ENCODE measurements around the gene ERLEC1.
"Not testable (repeated sequence)": the region's sequence is repeated elsewhere in the genome, so short reads cannot be mapped to it uniquely, and the experiment has no call there.

The ERLEC1 gene, protein sequence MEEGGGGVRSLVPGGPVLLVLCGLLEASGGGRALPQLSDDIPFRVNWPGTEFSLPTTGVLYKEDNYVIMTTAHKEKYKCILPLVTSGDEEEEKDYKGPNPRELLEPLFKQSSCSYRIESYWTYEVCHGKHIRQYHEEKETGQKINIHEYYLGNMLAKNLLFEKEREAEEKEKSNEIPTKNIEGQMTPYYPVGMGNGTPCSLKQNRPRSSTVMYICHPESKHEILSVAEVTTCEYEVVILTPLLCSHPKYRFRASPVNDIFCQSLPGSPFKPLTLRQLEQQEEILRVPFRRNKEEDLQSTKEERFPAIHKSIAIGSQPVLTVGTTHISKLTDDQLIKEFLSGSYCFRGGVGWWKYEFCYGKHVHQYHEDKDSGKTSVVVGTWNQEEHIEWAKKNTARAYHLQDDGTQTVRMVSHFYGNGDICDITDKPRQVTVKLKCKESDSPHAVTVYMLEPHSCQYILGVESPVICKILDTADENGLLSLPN

DNA sequence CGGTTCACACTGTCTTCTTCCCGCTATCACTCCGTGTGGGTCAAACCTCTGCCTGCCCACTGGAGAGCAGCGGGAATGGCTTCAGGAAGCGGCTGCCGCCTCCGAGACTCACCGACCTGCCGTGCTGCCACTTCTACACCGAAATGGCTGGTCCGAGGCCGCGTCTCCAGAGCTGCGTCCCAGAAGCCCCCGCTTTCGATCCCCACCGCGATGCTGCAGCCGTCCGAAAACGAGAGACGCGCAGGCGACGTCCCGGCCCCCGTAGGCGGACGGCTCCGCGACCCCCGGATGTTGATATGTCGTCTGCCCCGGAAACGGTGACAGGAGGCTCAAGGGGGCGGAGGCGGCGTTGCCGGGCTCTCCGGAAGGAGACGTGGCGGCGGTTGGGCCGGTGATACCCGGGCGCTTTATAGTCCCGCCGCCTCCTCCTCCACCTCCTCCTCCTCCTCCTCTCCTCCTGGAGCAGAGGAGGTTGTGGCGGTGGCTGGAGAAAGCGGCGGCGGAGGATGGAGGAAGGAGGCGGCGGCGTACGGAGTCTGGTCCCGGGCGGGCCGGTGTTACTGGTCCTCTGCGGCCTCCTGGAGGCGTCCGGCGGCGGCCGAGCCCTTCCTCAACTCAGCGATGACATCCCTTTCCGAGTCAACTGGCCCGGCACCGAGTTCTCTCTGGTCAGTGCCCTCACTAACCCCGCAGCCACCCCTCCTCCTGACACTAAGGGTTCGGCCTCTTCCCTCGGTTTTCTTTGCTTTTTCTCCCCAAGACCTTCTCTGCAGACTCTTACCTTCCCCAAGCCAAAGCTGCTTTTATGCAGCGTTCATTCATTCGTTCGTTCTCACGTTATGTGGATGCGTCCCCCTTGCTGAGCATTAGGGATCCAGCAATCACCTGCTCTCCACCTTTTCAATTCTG lies at the start of gene ERLEC1, which contains the start of gene ASB3:
TSS of gene ERLEC1 (plus strand) at position 340 of the 909 bp plus-strand sequence. CDS start at position 507, 167 bp downstream.
TSS of gene ASB3 (minus strand) at position 249 of the 909 bp plus-strand sequence. CDS start 21,381 bp downstream, outside the sequence.
- in situ Hi-C loops (cut with MboI; ENCODE audit: low pct_unique_long_range_greater_than_20kb, low sequenced_read_pairs) = no loop called here

DNA sequence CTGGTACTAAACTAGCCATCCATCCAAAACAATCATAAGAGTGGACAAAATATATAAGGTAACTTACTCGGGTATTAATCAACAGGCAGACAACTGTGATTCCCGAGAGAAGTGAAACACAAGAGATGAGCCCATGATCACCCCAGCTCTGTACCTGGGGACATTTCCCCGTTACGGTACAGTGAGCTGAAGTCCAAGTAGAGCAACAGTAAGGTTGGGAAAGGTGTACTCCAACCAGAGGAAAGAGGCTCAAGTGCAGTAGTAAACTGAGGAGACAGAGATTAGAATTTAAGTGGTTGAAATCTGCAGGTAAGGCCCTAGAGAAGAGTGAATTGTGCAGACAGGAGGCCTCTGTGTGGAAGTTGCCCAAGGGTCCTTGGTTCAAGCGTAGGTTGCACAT lies 49.8 kb upstream of the ERLEC1 start:
- DNase-seq = no peak
- in situ Hi-C loops (cut with MboI; ENCODE audit: low pct_unique_long_range_greater_than_20kb, low sequenced_read_pairs) = no loop called here

More for the DNA sequence above, at the start of gene ERLEC1, which contains the start of gene ASB3:
- peak; percentile 92 for DNase-seq

DNA sequence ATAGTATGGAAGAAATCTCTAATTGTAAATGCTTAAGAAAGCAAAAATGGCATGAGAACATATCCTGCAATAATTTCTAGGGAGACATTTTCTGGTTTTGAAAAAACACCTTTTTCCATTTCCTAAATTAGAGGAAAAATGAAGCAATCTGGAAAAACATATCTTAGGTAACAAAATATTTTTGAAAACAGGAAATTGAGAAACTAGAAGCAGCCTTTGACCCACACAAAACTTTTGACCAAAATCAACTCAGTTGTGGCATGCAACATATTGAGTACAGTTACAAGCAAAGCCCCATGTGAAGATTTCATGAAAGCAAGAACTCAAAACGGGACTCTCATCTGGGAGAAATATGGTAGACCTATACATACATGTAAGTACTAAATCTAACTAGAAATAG lies 47.8 kb upstream of the ERLEC1 start:
- in situ Hi-C loops (cut with MboI; ENCODE audit: low pct_unique_long_range_greater_than_20kb, low sequenced_read_pairs) = no loop called here
- peak; percentile 5 for DNase-seq

DNA sequence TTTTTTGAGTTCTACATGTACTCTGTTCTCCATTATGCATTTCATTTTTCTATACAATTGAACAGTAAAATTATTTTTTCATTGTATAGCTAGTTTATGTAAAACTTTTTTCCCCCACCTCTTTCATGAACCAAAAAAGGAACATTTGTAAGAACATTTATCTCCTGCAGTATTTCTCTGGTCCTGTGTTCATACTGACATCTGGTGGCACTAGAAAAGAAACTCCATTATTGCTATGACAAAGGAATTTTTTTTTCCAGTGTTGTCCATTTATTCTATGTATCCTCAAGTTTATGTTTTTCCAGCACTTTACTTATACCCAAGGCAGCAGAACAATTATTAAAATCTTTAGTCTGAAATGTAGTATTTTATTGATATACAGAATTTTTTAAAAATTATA lies 46.7 kb upstream of the ERLEC1 start:
- in situ Hi-C loops (cut with MboI; ENCODE audit: low pct_unique_long_range_greater_than_20kb, low sequenced_read_pairs) = no loop called here
- peak; percentile 19 for DNase-seq

DNA sequence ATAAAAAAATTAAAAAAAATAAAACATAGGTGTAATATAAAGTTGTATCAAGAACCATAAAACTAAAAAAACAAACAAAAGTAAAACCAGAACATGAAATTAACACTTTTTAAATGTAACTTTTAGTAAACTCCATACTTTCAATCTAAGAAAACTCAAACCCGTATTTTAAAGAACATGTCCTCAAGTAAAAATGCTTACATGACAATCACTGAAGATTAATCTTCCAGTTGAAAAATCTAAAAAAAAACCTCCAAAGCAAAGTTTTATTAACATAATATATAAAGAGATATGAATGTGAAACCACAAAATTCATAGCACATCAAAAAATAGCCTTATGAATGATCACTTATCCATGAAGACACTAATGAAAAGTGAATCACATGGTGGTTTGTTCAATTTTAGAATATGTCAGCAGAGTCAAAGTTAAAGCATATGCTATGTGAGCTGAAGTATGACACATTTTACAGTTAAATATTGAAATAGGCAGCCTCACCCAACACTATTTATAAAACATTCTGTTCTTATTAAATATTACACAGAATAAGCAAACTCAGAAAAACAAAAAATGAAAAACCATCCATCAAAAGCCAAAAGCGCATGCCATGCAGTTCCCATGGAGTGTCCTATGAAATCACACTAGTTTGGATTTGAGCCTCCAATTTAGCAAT lies 42.3 kb upstream of the ERLEC1 start:
- in situ Hi-C loops (cut with MboI; ENCODE audit: low pct_unique_long_range_greater_than_20kb, low sequenced_read_pairs) = no loop called here
- no peak for DNase-seq

DNA sequence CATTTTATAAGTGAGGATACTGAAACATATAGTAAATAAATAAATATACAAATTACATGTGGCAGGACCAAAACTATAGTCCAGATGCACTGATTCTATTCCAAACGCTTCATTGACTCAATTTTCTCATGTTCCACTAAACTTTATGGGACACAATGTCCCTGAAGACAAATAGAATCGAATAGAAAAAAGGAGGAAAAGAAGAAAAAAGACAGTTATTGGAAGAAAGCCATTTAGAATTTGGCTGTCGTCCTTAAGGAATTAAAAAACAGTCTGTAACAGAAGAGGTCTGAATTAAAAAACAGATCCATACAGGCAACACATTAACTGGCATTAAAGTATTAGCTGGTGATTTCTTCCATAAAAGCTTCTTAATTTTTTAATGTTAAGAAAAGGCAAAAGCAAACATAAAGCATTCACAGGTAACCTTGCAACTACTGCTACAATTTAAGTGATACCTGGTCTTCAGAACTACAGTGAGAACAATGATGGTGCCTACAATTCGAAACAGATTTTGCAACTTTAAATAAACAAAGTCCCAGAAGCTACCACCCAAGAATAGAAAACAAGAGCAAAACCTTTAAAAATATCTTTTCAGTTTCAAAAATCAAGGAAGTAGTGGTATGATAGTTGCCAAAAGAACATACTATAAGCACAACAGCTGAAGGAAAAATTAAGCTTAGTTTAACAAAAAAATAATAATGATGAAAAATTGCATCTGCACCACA lies 36.6 kb upstream of the ERLEC1 start:
- in situ Hi-C loops (cut with MboI; ENCODE audit: low pct_unique_long_range_greater_than_20kb, low sequenced_read_pairs) = no loop called here
- DNase-seq = no peak

DNA sequence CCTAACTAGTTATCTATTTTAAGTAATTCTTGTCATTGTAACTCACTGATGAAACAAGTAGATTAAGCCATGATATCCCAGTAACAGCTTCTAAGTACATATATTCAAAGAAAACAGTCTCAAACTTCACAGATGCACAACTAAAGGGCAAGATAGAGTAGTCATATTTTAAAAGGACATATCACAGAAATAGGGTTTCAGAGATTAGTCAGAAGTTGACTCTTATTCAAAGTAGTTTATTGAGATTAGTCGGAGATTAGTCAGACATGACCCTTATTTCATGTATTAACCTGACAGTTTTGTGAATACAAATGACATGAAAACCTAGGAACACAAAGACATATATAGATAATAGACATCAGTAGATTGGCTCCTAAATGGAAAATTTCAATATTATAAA lies 35.1 kb upstream of the ERLEC1 start:
- in situ Hi-C loops (cut with MboI; ENCODE audit: low pct_unique_long_range_greater_than_20kb, low sequenced_read_pairs) = no loop called here
- DNase-seq = no peak

DNA sequence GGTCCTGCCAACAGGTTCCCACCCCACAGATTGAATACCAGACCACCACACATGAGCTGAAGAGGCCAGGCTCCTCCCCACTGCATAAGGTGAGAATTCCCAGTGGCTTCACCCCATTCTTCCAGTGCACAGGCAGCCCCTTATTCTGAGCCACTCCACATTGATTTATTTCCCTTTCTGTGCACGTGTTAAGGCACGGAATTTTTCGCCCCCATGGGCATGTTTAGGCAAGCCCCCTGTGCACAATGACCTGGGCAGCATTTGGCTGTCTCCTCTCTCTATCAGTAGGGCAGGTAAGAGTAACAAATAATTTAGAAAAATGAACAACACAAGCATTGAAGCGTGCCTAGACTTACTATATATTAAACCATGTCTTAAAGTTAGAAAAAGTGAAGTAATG lies 34.5 kb upstream of the ERLEC1 start:
- no peak for DNase-seq

DNA sequence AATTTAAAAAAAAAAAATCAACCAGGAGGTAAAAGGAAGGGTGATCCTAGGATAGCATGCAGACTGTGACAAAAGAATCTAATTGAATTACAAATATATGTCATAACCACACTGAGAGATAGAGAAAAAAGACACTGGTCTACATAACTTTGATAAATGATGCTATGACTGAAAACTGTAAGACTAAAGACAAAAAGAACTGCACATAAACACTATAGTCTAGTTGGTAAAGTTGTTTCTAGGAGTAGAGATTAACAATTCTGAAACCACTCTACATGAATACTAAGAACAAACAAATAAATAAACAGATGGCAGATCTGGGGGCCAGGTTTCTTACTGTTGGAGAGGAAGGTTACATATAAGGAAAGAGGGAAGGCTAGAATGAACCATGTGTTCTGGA lies 33.8 kb upstream of the ERLEC1 start:
- in situ Hi-C loops (cut with MboI; ENCODE audit: low pct_unique_long_range_greater_than_20kb, low sequenced_read_pairs) = no loop called here

More for the DNA sequence above, 34.5 kb upstream of the ERLEC1 start:
- in situ Hi-C loops (cut with MboI; ENCODE audit: low pct_unique_long_range_greater_than_20kb, low sequenced_read_pairs) = no loop called here

DNA sequence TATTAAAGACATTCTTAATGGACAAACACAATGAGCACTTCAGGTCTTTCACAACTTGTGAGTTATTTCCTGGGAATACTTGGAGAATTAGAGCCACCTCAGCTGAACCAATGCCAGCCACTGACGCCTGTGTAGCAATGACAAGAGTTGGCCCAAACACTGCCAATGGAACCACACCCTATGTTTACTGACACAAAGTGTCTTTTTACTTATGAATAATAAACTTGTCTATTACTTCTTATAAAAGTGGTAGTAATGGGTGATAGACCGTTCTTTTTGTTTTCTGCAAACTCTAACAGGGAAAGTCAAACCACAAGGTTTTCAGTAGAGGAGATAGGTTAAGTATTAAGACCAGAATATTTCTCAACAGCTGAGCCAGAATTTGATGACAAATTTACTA lies 31.7 kb upstream of the ERLEC1 start:
- DNase-seq = no peak
- in situ Hi-C loops (cut with MboI; ENCODE audit: low pct_unique_long_range_greater_than_20kb, low sequenced_read_pairs) = no loop called here

More for the DNA sequence above, 33.8 kb upstream of the ERLEC1 start:
- no peak for DNase-seq

DNA sequence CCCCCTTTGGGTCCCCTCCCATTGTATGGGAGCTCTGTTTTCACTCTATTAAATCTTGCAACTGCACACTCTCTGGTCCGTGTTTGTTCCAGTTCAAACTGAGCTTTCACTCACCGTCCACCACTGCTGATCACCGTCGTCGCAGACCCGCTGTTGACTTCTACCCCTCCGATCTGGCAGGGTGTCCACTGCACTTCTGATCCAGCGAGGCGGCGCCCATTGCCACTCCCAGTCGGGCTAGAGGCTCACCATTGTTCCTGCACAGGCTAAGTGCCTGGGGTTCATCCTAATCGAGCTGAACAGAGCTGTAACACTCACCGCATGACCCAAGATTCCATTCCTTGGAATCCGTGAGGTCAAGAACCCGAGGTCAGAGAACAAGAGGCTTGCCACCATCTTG lies 30.2 kb upstream of the ERLEC1 start:
- in situ Hi-C loops (cut with MboI; ENCODE audit: low pct_unique_long_range_greater_than_20kb, low sequenced_read_pairs) = no loop called here

DNA sequence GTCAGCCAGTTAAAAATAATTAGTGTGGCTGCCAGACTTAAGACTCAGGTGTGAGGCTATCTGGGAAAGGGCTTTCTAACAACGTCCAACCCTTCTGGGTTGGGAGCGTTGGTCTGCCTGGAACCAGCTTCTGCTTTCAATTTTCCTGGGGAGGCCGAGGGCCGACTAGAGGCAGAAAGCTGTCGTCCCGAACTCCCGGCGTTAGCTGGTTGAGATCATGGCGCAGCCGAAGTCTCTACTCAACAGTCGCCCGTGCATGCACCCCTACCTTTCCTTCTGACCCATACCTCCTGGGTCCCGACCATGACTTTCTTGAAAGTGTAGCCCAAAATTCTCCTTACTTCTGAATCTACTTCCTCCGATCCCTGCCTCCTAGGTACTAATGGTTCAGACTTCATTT lies 29.6 kb upstream of the ERLEC1 start:
- in situ Hi-C loops (cut with MboI; ENCODE audit: low pct_unique_long_range_greater_than_20kb, low sequenced_read_pairs) = not testable (repeated sequence)

More for the DNA sequence above, 30.2 kb upstream of the ERLEC1 start:
- no peak for DNase-seq

DNA sequence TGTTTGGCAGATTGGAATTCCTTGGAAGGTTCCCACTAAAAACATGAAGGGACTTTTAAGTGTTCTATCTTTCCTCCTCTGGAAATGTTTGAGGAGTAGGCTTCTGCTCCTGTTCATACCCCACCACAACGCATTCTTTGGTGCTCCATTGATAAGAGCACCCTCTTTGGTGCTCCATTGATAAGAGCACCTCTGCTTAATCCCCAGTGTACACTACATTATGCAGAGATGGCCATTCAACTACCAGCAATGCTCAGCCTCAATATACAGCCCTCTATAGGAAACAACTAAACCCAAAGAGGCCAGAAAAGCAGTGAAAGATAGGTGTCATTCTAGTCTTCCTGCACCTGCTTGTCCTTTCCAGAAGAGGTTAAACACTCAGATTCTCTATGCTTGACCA lies 21.1 kb upstream of the ERLEC1 start:
- DNase-seq = no peak
- in situ Hi-C loops (cut with MboI; ENCODE audit: low pct_unique_long_range_greater_than_20kb, low sequenced_read_pairs) = no loop called here

More for the DNA sequence above, 29.6 kb upstream of the ERLEC1 start:
- not testable (repeated sequence) for DNase-seq

DNA sequence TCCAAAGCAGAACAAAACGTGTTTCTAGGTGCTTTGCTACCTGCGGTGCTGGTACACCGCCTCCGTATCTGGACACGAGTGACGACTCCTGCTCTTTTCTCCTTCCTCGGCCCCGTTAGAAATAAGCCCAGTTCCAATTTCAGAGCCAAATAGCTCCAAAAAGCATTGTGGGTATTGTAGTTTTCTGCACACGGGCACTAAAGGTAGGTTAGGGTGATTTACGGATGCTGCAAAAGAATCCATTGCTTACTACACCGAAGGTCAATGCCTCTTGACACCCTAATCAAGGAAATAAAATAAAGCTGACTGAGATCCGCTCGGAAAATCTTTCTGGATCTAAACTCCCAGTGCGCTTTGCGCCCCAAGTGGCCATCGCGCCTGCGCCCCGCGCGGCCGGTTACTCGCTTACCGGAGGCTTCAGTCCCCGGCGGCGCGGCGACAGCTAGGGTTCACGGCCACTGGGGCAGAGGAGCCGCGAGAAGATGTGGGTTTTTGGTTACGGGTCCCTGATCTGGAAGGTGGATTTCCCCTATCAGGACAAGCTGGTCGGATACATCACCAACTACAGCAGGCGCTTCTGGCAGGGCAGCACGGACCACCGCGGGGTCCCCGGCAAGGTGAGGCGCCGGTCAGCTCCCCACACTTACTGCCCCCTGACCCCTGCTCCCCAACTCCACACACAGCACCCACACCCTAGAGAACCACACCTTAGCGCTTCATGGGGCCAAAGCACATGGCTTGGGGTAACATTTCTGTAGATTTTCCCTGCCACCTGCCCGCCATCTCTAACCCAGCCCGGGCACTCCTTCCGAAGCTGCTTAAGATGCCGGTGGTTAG lies 19.2 kb upstream of the ERLEC1 start, which contains the start of gene CHAC2:
TSS of gene CHAC2 (plus strand) at position 400 of the 837 bp plus-strand sequence. CDS start at position 483, 83 bp downstream.
- in situ Hi-C loops (cut with MboI; ENCODE audit: low pct_unique_long_range_greater_than_20kb, low sequenced_read_pairs) = no loop called here
- DNase-seq = peak; percentile 87

DNA sequence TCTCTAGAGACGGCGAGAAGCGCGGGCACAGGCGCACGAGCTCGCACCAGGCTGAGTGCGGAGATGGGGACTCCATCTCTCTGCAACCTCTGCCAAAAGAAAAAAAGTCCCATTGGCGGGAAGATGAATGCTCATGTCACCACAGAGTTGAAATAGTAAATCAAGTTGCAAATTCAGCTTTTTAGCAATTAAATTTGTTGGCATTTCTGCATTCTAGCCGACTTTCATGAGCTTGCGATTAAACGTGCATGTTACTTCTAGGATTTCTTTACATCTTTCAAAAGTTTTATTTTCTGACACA lies 18.7 kb upstream of the ERLEC1 start:
- in situ Hi-C loops (cut with MboI; ENCODE audit: low pct_unique_long_range_greater_than_20kb, low sequenced_read_pairs) = no loop called here
- no peak for DNase-seq

DNA sequence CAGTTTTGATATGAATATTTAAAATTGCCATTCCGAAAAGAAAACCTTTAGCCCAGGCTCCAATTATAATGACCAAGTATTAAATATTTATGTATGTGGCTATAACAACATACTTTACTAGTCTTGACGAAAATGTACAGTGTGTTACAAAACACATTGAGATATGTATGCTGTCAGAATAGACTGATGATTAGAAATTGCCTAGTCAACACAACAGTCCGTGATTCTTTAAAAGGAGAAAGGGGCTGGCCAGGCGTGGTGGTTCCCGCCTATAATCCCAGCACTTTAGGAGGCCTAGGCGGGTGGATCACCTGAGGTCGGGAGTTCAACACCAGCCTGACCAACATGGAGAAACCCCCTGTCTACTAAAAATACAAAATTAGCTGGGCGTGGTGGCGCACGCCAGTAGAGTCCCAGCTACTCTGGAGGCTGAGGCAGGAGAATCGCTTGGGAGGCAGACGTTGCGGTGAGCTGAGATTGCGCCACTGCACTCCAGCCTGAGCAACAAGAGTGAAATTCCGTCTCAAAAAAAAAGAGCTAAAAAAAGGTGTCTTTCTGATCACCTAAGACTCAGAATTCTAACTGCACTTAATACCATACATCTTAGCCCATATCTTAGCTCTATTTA lies 17.4 kb upstream of the ERLEC1 start:
- in situ Hi-C loops (cut with MboI; ENCODE audit: low pct_unique_long_range_greater_than_20kb, low sequenced_read_pairs) = no loop called here
- no peak for DNase-seq

DNA sequence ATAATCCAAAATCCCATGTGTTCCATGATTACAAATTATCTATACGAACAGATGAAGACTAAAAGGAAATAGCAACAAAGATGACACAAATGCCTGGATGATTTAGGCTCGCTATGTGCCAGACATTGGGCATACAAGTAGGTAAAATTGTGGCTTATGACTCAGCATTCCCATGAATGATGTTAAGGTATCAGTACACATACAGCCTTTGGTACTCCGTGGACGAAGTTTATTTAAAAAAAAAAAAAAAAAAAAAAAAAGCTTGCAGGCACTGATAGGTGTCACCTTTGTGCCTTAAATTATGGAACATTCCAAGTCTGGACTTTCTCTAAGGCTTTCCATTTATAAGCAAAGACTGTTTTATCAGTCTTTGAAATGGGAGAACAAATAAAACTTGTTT lies 16.6 kb upstream of the ERLEC1 start:
- no peak for DNase-seq
- in situ Hi-C loops (cut with MboI; ENCODE audit: low pct_unique_long_range_greater_than_20kb, low sequenced_read_pairs) = no loop called here

Data from KBM-7 (cell line).